Mucosa of stomach (tissue), 1 donor: ENCODE data around the gene DPYD.

Experiments
- H3K27me3 ChIP-seq: one replicate; pipeline ENCODE4 v1.7.0; 2013; ENCODE audit warnings: mild to moderate bottlenecking, low read length; ENCODE audit not compliant: control insufficient read depth, insufficient read depth
- H3K36me3 ChIP-seq: one replicate; pipeline ENCODE4 v1.7.0; 2013; ENCODE audit warnings: low read length; ENCODE audit not compliant: control insufficient read depth, insufficient read depth
- H3K4me1 ChIP-seq: one replicate; pipeline ENCODE4 v1.7.0; 2013; ENCODE audit warnings: mild to moderate bottlenecking, low read length; ENCODE audit not compliant: control insufficient read depth, insufficient read depth
- H3K4me3 ChIP-seq: one replicate; pipeline ENCODE4 v1.7.0; 2013; ENCODE audit warnings: low read length
- H3K9ac ChIP-seq: one replicate; pipeline ENCODE4 v1.7.0; 2013; ENCODE audit warnings: mild to moderate bottlenecking, low read length, moderate library complexity
- H3K9me3 ChIP-seq: one replicate; pipeline ENCODE4 v1.7.0; 2013; ENCODE audit warnings: mild to moderate bottlenecking, low read length, moderate library complexity; ENCODE audit not compliant: control insufficient read depth
- donor health status: Pancreatic carcinoma.

DPYD gene

GRCh38 chr1:97210307-97210706 lies 710.5 kb downstream of the DPYD start:
- Histone ChIP-seq H3K4me3 (no peak overlapping the region), H3K36me3 (no peaks in the 10 kb centered on the region), H3K27me3 (no peaks in the 10 kb centered on the region), H3K9me3 (no peaks in the 10 kb centered on the region), H3K4me1 (no peaks in the 10 kb centered on the region), H3K9ac (no peak overlapping the region)

- Histone ChIP-seq H3K4me3 (no peak overlapping the region), H3K27me3 (no peaks in the 10 kb centered on the region), H3K9ac (no peak overlapping the region), H3K9me3 (no peaks in the 10 kb centered on the region), H3K36me3 (no peaks in the 10 kb centered on the region), H3K4me1 (no peaks in the 10 kb centered on the region)
Observed at GRCh38 chr1:97209381-97209957, 711.4 kb downstream of the DPYD start.

GRCh38 chr1:97207868-97208267 lies 713.0 kb downstream of the DPYD start:
- Histone ChIP-seq H3K4me3 (no peak overlapping the region), H3K27me3 (no peaks in the 10 kb centered on the region), H3K9me3 (no peaks in the 10 kb centered on the region), H3K9ac (no peak overlapping the region), H3K4me1 (no peaks in the 10 kb centered on the region), H3K36me3 (no peaks in the 10 kb centered on the region)

- Histone ChIP-seq H3K9me3 (no peaks in the 10 kb centered on the region), H3K27me3 (no peaks in the 10 kb centered on the region), H3K36me3 (no peaks in the 10 kb centered on the region), H3K9ac (no peak overlapping the region), H3K4me3 (no peak overlapping the region), H3K4me1 (peaks cover 9% of the 10 kb centered on the region)
Observed at GRCh38 chr1:97204468-97204867, 716.4 kb downstream of the DPYD start.

- Histone ChIP-seq H3K9me3 (no peaks in the 10 kb centered on the region), H3K4me3 (no peak overlapping the region), H3K9ac (no peak overlapping the region), H3K27me3 (no peaks in the 10 kb centered on the region), H3K36me3 (no peaks in the 10 kb centered on the region), H3K4me1 (peaks cover 9% of the 10 kb centered on the region)
Observed at GRCh38 chr1:97202481-97203380, 718.1 kb downstream of the DPYD start.

- Histone ChIP-seq H3K27me3 (no peaks in the 10 kb centered on the region), H3K9ac (no peak overlapping the region), H3K4me1 (peaks cover 9% of the 10 kb centered on the region), H3K4me3 (no peak overlapping the region), H3K9me3 (no peaks in the 10 kb centered on the region), H3K36me3 (no peaks in the 10 kb centered on the region)
Observed at GRCh38 chr1:97201641-97202040, 719.2 kb downstream of the DPYD start.

- H3K4me3 ChIP-seq = no peak overlapping the region
- H3K9me3 ChIP-seq = no peaks in the 10 kb centered on the region
- H3K9ac ChIP-seq = no peak overlapping the region
Observed at GRCh38 chr1:97200595-97200994, 720.2 kb downstream of the DPYD start.

GRCh38 chr1:97196825-97197516 lies 723.9 kb downstream of the DPYD start:
- Histone ChIP-seq H3K4me1 (peaks cover 9% of the 10 kb centered on the region), H3K4me3 (no peak overlapping the region), H3K27me3 (no peaks in the 10 kb centered on the region), H3K9ac (no peak overlapping the region), H3K36me3 (no peaks in the 10 kb centered on the region), H3K9me3 (no peaks in the 10 kb centered on the region)

More at GRCh38 chr1:97200595-97200994, 720.2 kb downstream of the DPYD start:
- H3K4me1 ChIP-seq = peaks cover 9% of the 10 kb centered on the region
- no peaks in the 10 kb centered on the region for H3K36me3 ChIP-seq
- no peaks in the 10 kb centered on the region for H3K27me3 ChIP-seq

- no peak overlapping the region for H3K9ac ChIP-seq
Observed at GRCh38 chr1:97192872-97193572, 727.8 kb downstream of the DPYD start.

GRCh38 chr1:97190326-97190725 lies 730.5 kb downstream of the DPYD start:
- H3K4me3 ChIP-seq = no peak overlapping the region
- H3K9me3 ChIP-seq = no peaks in the 10 kb centered on the region
- H3K9ac ChIP-seq = no peak overlapping the region
- no peaks in the 10 kb centered on the region for H3K4me1 ChIP-seq
- H3K27me3 ChIP-seq = no peaks in the 10 kb centered on the region
- no peaks in the 10 kb centered on the region for H3K36me3 ChIP-seq

More at GRCh38 chr1:97192872-97193572, 727.8 kb downstream of the DPYD start:
- no peaks in the 10 kb centered on the region for H3K9me3 ChIP-seq
- no peaks in the 10 kb centered on the region for H3K36me3 ChIP-seq
- no peak overlapping the region for H3K4me3 ChIP-seq
- no peaks in the 10 kb centered on the region for H3K27me3 ChIP-seq
- H3K4me1 ChIP-seq = no peaks in the 10 kb centered on the region

- H3K9me3 ChIP-seq = no peaks in the 10 kb centered on the region
- H3K36me3 ChIP-seq = no peaks in the 10 kb centered on the region
- H3K27me3 ChIP-seq = no peaks in the 10 kb centered on the region
- no peaks in the 10 kb centered on the region for H3K4me1 ChIP-seq
- no peak overlapping the region for H3K4me3 ChIP-seq
- H3K9ac ChIP-seq = no peak overlapping the region
Observed at GRCh38 chr1:97186381-97186780, 734.5 kb downstream of the DPYD start.
